GM12865 (cell line): ENCODE measurements around the gene COA1.
"Not testable (repeated sequence)": the region's sequence is repeated elsewhere in the genome, so short reads cannot be mapped to it uniquely, and the experiment has no call there.

Experiments used
- DNase-seq: peaks from one replicate; pipeline ENCODE4 v3.0.0; 2010; ENCODE audit warnings: low read depth
- H3K4me3 ChIP-seq: 2 replicates; pipeline ENCODE4 v1.5.1; 2011; ENCODE audit warnings: mild to moderate bottlenecking, low read depth, low read length, control low read depth
- CTCF ChIP-seq: IDR thresholded peaks from 2 replicates; pipeline ENCODE4 v1.5.1; 2011; ENCODE audit warnings: low read length, control low read depth, low read depth, inconsistent platforms; ENCODE audit not compliant: insufficient read depth; ENCODE audit errors: missing control alignments

Gene COA1

GRCh38 chr7:43695365-43695764 lies 34.0 kb downstream of the COA1 start:
- no peak overlapping the region for H3K4me3 ChIP-seq
- DNase-seq, result no peak
- TF ChIP-seq CTCF, result no peak

GRCh38 chr7:43694399-43694748 lies 34.9 kb downstream of the COA1 start:
- no peak overlapping the region for H3K4me3 ChIP-seq
- no peak for DNase-seq

DNA sequence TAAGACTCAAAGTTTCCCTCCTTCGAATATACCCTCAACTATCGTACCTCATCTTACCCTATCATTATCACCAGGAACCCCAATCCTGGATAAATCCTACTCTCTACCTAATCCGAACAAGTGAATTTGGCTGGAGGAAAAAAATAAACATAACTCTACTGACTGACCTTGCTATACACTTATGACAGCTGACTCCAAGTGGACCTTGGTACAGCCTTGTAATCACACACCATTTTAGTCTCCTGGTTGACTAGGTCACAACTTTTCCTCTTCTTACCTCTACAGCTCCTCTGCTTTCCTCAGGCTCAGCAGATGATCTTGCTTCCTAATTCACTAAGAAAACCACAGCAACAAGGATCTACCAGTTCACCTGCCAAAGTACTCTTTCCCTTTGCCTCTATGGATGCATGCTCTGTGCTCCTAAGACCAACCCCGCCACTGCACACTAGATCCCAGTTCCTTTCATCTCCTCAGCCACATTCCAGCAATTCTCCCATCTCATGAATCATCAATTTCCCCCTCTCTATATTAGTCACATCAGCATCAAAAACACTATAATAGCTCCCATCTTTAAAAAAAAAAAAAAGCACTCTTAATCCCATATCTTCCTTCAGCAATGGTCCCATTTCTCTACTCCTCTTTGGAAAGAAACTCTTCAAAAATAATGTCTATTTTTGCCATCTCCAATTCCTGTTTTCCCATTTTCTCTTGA lies 35.5 kb downstream of the COA1 start:
- TF ChIP-seq CTCF, result no peak
- DNase-seq, result no peak
- no peak overlapping the region for H3K4me3 ChIP-seq

More at GRCh38 chr7:43694399-43694748, 34.9 kb downstream of the COA1 start:
- TF ChIP-seq CTCF, result no peak

GRCh38 chr7:43692582-43693373 lies 36.5 kb downstream of the COA1 start:
- no peak for TF ChIP-seq CTCF
- DNase-seq, result no peak
- no peak overlapping the region for H3K4me3 ChIP-seq

GRCh38 chr7:43691611-43692010 lies 37.7 kb downstream of the COA1 start:
- TF ChIP-seq CTCF, result no peak
- H3K4me3 ChIP-seq, result no peak overlapping the region
- DNase-seq, result no peak

DNA sequence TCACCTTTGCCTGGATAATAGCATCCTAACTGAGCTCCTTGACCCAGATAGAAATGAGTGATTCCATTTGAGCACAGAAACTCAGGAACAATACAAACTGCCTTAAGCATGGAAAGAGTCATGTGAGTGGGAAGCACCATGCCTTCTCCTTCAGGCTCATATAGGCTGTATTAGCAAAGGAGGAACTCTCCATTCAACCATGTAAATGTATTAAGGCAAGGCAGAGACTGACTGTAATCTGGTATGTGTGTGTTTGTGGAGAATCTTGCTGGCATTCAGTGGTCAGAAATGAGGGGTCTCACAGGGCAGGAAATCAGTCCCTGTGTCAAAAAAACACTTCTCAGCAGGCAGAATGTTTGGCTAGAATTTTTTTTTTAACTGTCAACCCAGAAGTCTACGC lies 40.2 kb downstream of the COA1 start:
- no peak overlapping the region for H3K4me3 ChIP-seq
- no peak for DNase-seq
- TF ChIP-seq CTCF, result no peak

- H3K4me3 ChIP-seq, DNase-seq: not testable (repeated sequence)
Measured at GRCh38 chr7:43687866-43688265, 41.5 kb downstream of the COA1 start.
